ENCODE data around the gene DOK5.

DOK5 gene

DNA sequence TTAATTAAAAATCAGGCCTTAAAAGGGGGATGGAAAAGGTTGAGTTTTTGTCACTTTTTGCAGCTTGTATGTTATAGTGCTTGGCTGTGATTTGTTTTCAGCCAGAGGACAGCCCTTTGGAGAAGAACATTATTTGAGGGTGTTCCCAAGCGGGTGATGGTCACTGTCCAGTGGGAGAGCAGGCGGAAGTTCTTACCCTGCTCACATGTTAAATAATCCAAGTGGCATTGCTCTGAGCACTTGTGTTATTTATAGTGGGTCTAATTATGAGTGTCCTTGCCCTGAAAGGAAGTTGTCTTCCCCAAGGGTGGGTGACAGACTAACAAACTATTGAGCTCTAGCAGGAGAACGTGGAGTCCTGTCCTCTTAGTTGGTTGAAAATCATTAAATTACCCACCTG lies 49.5 kb downstream of the DOK5 start:
- H3K4me3 ChIP-seq (ENCODE audit: low read length) = no peak overlapping the region
- DNase-seq (ENCODE audit: low read depth) = no peak
- TF ChIP-seq, protein P1, sequence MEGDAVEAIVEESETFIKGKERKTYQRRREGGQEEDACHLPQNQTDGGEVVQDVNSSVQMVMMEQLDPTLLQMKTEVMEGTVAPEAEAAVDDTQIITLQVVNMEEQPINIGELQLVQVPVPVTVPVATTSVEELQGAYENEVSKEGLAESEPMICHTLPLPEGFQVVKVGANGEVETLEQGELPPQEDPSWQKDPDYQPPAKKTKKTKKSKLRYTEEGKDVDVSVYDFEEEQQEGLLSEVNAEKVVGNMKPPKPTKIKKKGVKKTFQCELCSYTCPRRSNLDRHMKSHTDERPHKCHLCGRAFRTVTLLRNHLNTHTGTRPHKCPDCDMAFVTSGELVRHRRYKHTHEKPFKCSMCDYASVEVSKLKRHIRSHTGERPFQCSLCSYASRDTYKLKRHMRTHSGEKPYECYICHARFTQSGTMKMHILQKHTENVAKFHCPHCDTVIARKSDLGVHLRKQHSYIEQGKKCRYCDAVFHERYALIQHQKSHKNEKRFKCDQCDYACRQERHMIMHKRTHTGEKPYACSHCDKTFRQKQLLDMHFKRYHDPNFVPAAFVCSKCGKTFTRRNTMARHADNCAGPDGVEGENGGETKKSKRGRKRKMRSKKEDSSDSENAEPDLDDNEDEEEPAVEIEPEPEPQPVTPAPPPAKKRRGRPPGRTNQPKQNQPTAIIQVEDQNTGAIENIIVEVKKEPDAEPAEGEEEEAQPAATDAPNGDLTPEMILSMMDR (IDR thresholded peaks at IDR 0.05; ENCODE audit: insufficient read depth, low read depth, low read length, missing control alignments) = no peak

DNA sequence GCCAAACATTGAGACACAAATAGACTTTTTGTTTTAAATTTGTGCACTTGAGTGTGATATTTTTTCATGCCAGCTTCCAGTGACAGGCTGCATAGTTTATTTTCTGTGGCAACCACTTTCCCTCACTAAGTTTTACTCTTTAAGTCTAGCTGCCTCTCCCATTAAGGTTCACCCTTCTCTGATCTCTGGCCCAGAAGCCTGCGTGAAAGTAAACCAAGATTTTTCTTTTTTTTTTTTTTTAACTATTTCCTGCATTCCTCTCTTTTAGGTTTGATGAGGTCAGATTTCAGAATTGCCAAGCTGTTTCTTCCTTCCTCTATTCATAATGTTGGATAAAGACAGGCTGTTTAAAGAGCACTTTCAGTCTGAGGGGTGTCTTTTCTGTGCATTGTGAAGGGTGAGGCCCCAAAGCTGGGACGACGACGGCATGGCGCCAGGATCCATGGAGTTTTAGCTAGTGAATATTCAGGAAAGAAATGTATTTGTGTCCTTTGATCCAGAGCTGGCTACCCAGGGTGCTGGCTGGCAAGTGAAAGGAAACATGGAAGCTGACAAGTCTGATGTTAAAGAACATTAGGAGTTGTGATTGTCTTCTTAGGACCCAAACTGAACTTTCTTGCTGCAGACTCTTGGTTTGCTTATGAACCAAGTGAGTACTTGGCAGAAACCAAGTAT lies 50.7 kb downstream of the DOK5 start:
- no peak for DNase-seq (ENCODE audit: low read depth)
- TF ChIP-seq, protein P1 (IDR thresholded peaks at IDR 0.05; ENCODE audit: insufficient read depth, low read depth, low read length, missing control alignments) = no peak
- H3K4me3 ChIP-seq (ENCODE audit: low read length) = no peak overlapping the region

DNA sequence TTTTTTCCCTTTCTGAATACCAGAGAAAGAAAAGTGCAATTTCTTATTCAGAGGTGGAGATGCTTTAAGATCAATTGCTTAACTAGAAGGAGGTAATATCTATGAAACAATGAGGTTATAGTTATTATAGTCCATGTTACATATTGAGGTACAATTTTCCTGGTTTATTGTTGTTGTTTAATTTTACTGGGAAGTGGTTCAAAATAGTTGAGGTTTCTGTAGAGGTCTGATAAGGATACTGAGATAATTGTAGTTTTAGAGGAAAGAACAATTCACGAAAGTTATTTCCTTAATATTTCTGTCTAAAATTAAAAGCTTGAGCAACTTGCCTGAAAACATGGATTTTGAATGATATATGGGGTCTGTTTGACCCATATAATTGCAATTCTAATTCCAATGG lies 51.4 kb downstream of the DOK5 start:
- no peak overlapping the region for H3K4me3 ChIP-seq (ENCODE audit: low read length)
- DNase-seq (ENCODE audit: low read depth) = no peak
- TF ChIP-seq, protein P1 (IDR thresholded peaks at IDR 0.05; ENCODE audit: insufficient read depth, low read depth, low read length, missing control alignments) = no peak

DNA sequence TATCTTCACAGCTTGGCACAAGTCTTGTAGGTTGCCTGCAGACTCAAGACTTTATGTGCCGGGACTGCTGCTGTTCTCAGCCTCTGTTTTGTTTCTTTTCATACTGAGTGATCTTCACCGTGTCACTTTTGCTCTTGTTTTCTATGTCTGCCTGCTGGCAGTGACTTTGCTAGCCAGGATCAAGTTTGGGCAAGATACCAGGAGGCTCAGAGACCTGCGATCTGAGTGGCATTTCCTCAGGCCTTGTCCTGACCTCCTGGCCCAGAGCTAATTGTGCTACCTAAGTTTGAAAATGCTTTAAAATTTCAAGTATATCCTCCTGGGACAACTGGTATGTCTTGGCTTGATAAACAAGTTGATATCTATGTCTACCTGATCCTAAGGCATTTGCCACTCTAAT lies 57.2 kb downstream of the DOK5 start:
- DNase-seq (ENCODE audit: low read depth) = no peak
- no peak overlapping the region for H3K4me3 ChIP-seq (ENCODE audit: low read length)
- TF ChIP-seq, protein P1 (IDR thresholded peaks at IDR 0.05; ENCODE audit: insufficient read depth, low read depth, low read length, missing control alignments) = no peak

DNA sequence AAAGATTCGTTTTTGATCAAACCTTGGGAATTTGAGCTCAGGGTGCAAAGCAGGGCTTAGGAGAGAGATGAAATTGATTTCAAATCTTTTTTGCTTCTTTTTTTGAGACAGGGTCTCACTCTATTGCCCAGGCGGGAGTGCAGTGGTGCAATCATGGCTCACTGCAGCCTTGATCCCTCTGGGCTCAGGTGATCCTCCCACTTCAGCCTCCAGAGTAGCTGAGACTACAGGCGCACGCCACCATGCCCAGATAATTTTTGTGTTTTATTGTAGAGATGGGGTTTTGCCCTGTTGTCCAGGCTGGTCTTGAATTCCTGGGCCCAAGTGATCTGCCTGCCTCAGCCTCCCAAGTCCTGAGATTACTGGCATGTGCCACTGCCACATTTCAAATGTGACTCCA lies 58.7 kb downstream of the DOK5 start:
- no peak overlapping the region for H3K4me3 ChIP-seq (ENCODE audit: low read length)
- TF ChIP-seq, protein P1 (IDR thresholded peaks at IDR 0.05; ENCODE audit: insufficient read depth, low read depth, low read length, missing control alignments) = no peak
- no peak for DNase-seq (ENCODE audit: low read depth)

DNA sequence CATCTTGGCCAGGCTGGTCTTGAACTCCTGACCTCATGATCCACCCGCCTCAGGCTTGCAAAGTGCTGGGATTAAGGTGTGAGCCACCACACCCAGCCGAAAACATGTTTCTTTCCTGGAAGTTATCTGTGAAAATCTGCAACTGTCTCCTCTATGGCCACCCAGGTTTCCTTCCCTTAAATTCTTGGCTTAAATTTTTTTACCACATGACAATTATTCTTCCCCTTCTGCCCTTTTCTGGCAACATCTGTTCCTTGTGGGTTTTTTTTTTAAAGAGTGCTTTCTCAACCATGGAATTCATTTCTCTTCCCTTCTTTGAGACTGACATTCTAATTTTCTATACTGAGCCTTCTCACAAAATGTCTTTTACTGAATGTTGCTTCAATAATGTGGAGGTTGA lies 59.6 kb downstream of the DOK5 start:
- TF ChIP-seq, protein P1 (IDR thresholded peaks at IDR 0.05; ENCODE audit: insufficient read depth, low read depth, low read length, missing control alignments) = no peak
- no peak overlapping the region for H3K4me3 ChIP-seq (ENCODE audit: low read length)
- DNase-seq (ENCODE audit: low read depth) = no peak

DNA sequence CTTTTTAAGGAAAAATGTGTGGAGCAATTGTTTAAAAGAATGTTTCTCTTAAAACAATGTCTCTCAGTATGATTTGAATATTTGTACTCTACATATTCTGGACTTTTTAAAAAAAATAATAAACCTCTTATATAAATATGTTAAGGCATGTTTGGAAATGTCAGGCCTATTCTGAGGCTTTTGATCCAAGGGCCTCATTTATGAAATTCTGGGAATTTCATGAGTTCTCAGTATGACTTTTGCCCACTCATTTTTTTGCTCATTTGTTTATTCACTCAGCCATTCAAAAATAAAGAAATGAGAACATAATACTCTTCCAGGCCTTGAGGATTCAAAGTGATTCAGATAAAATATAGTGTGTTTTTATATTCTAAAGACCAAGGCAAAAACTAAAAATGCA lies 60.4 kb downstream of the DOK5 start:
- TF ChIP-seq, protein P1 (IDR thresholded peaks at IDR 0.05; ENCODE audit: insufficient read depth, low read depth, low read length, missing control alignments) = no peak
- no peak for DNase-seq (ENCODE audit: low read depth)
- no peak overlapping the region for H3K4me3 ChIP-seq (ENCODE audit: low read length)

Data from epithelial cell of esophagus (primary cell).